Right hindlimb (tissue), 1 donor: Measurements from ENCODE around the gene SLC38A11.
"Not testable (repeated sequence)": the region's sequence is repeated elsewhere in the genome, so short reads cannot be mapped to it uniquely, and the experiment has no call there.

ENCODE experiments used
- DNase-seq: peaks from one replicate; pipeline ENCODE4 v3.0.0-alpha.2; 2018

SLC38A11 gene

DNA sequence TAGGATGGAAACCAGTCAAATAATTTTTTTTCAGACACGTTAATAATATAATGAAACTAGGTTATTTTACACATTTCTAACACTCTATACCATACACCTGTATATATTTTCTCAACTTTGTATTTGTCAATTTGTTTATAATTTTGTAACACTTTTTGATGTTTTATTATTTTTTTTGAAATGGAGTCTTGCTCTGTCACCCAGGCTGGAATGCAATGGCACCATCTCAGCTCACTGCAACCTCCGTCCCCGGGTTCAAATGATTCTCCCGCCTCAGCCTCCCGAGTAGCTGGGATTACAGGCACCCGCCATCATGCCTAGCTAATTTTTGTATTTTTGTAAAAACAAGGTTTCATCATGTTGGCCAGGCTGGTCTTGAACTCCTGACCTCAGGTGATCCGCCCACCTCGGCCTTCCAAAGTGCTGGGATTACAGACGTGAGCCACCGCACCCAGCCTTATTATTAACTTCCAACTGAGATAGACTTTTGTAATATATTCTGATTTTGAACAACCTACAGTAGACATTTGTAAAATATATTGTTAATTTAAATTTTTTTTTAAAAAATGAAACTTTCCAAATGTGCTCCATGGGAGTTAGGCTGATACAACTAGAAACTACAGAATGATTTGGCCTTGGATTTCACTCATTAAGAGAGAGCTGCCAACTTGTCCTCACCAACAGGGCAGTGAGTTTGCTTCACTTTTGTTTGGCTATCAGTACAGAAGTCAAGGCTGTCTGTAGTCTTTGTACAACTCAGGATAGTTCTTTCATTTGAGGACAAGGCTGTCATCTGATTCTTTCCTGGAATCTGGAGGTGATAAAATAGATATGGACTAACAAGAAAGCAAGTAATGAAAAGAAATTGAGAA is 79.8 kb downstream of the SLC38A11 start:
- no peak for DNase-seq

DNA sequence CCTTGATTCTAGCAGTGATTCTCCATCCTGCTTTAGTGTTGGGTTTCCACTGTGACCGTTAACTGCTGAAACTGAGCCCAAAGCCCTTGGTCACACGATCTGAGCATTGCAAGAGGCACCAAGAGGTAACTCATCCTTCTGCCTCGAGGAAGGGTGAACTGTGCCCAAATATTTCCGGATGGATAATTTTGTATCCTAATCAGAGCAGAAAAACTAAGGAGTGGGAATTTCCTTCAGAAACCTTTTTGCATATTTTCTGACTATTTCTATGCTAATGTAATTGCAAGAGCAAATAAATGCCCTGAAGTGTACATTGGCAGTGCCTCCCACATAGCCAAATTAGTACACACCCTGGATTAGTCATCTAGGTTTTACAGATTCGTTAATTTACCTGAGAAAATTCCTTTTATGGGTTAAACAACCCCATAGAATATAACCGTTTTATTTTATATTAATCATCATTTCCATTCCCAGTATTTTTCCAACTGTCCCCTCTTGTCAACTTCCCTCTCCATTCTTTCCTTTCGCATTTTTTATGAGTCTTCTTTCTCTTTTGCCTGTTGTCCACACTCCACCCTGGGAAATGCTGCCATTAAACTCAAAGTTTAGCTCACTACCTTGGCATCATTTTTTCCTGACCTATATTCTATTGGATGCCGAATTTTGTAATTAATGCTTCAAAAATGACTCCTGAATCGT is 82.0 kb downstream of the SLC38A11 start:
- no peak for DNase-seq

GRCh38 chr2:164871404-164871803 is 83.9 kb downstream of the SLC38A11 start:
- DNase-seq: no peak

DNA sequence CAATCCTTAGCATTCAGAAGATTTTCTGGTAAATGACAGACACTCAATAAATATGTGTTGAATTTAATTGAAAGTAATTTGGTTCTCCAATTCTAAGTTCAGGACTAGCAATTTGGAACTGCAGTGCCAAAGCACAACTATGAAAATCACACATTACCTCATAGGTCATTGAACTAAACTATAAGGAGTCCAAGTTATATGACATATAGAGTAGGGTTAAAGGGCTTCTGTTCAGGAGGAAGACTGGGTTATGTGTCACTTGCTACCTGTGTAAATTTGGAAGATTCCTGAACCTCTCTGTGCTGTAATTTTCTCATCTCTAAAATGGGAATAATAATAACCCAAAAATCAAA is 85.9 kb downstream of the SLC38A11 start:
- no peak for DNase-seq

DNA sequence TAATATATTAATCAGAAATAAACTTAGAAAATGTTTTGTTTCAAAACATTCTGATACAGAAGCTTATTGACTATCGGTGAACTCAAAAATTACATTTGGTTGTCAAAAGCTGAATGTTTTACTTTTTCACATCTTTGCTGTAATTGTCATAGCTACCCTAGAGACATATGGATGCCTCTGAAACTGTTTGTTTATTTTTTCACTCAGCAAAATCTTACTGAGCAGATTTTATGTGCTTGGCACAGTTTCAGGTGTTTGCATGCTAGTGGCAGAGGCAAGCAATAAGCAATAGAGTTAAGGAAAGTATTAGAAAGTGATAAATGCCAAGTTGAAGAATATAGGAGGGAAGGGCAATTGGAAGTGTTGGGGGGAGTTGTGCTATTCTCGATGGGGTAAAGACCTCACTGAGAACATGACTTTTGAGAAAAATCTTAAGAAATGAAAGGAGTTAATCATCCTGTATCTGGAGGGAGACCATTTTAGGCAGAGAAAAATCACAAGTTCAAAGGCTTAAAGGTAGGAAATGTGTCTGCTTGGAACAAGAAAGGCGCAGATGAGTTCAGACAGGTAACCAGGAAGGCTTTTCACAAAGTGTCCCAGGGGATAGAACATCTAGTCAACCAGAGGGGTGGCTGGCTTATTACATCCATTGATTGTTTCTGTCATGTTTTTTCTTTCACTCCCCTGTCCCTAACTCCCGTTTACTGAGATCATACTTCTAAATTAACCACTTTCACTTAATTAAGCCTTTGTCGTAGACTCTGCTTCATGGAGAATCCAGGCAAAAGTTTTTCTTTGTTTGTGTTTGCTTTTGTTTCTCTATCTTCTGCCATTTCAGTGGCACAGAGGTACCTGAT is 86.5 kb downstream of the SLC38A11 start:
- no peak for DNase-seq

DNA sequence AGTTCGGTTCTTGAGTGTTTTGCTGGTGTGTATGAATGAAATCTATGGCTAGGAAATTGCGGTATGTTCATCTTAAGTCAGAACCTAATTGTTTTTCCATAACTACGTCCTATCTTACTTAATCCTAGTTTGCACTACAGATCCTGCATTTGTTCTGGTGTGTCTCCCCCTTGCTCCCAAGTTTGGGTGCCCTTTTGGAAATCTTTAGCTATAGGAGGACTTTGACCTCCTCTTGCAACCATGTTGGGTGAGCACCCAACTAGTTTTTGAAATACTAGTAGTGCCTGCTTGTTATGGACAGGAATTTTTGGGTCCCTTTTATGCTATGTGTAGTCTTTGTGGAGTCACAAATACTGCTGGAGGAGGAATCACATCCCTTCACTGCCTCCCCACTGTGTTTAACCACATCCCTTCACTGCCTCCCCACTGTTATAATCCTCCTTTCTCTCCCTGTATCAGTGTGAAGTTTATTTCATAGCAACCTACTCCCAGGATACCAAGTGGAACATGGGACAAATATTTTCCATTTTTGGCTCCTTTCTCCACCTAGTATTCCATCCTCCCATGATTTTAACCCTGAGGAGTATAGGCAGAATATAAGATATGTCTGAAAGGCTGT is 87.4 kb downstream of the SLC38A11 start:
- no peak for DNase-seq

DNA sequence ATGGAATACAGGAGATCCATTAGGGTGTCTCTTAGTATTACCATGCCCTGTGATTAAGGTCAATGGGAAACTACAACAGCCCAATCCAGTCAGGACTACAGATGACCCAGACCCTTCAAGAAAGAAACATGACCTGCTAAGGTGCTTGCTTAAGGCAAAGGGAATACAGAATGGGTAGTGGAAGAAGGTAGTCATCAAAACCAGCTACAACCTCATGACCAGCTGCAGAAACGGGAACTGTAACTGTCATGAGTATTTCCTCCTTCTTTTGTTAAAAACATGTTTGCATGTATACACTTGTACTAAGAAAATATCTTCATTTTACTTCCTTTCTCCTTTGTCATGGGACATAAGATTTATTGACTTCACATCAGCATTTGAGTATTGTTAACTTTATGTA is 88.9 kb downstream of the SLC38A11 start:
- DNase-seq: not testable (repeated sequence)

DNA sequence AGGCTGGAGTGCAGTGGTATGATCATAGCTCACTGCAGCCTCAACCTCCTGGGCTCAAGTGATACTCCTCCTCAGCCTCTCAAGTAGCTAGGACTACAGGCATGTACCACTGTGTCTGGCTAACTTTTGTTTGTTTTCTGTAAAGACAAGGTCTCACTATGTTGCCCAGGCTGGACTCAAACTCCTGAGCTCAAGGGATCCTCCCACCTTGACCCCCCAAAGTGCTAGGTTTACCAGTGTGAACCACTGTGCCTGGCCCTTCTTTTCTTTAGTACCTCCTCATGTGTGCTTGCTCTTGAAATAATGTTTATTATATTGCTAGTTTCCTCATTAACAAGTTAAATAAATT is 94.7 kb downstream of the SLC38A11 start:
- no peak for DNase-seq

GRCh38 chr2:164859906-164860693 is 95.2 kb downstream of the SLC38A11 start:
- DNase-seq: not testable (repeated sequence)

GRCh38 chr2:164859251-164859818 is 96.0 kb downstream of the SLC38A11 start:
- DNase-seq: no peak

GRCh38 chr2:164852086-164852485 is 103.2 kb downstream of the SLC38A11 start:
- DNase-seq: no peak

GRCh38 chr2:164850235-164850634 is 105.1 kb downstream of the SLC38A11 start:
- DNase-seq: no peak

- DNase-seq: no peak
Observed at GRCh38 chr2:164849506-164849905, 105.8 kb downstream of the SLC38A11 start.

DNA sequence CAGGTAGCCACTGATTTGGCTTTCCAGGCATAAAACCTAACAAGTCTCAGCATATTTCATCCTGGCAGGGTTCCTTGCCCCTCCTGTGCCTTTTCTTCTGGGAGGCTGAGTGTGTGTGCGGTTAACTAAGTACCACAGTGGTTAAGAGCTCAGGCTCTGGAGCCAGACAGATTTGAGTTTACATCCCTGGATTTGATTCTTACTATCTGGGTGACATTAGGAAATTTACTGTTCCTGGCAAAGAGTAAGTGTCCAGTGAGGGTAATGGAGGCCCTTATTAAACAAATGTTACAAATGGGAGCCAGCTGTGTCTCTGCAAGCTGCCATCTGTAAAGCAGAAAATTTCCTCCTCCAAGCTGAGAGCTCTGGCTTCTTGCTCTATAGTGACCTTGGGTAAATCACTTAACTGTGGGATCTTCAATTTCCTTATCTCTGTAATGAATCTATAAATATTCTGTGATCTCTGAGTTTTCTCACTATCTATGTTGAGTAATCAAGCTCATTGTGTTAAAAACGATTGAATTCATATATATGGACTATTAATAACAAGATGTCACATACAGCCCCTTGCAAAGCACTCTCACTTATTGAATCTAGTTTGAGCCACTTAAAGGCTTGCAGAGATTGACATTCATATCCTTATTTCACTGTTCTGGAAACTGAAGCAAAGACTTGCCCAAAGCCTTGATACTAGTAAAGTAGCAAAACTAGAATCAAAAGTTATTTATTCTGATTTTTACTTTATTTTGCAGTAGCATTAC is 107.2 kb downstream of the SLC38A11 start:
- DNase-seq: no peak

- no peak for DNase-seq
Observed at GRCh38 chr2:164847291-164847690, 108.0 kb downstream of the SLC38A11 start.

GRCh38 chr2:164846276-164846675 is 109.0 kb downstream of the SLC38A11 start:
- no peak for DNase-seq
